Psoas muscle (tissue), 8 donors: ENCODE data around the gene PDLIM3. TPM values are rescaled to one million over a fixed set of nuclear protein-coding genes. Genes with fewer than 3 reads are reported as not detected.

Experiments used
- ATAC-seq, 4 donors: fragments of 200-7000 bp; cut with Tn5 transposase; one replicate each; pipeline ENCODE4 v1.9.1; 2020; ENCODE audit warnings: moderate library complexity in 3 of 4, mild to moderate bottlenecking in 2 of 4
- DNase-seq, 2 donors: peaks; one replicate each; pipeline ENCODE4 v3.0.0-alpha.2; 2020
- H3K27ac ChIP-seq: fragments of 200-600 bp; one replicate; pipeline ENCODE4 v1.8.0; 2022
- H3K27me3 ChIP-seq, 3 donors: fragments of 200-600 bp in 1 of 3; one replicate each; pipeline versions ENCODE4 v1.6.1 to v1.8.0; 2013 to 2022; ENCODE audit warnings: low read length in 2 of 3, mild to moderate bottlenecking in 2 of 3, moderate library complexity in 1 of 3; ENCODE audit not compliant: insufficient read depth in 3 of 3
- H3K36me3 ChIP-seq, 2 donors: fragments of 200-600 bp in 1 of 2; one replicate each; pipeline versions ENCODE4 v1.6.1 to v1.8.0; 2013 to 2022; ENCODE audit warnings: low read depth in 1 of 2, mild to moderate bottlenecking in 1 of 2, moderate library complexity in 1 of 2; ENCODE audit not compliant: insufficient read depth in 1 of 2
- H3K4me1 ChIP-seq: fragments of 200-600 bp; one replicate; pipeline ENCODE4 v1.8.0; 2022
- H3K4me3 ChIP-seq: fragments of 200-600 bp; one replicate; pipeline ENCODE4 v1.8.0; 2022; ENCODE audit warnings: mild to moderate bottlenecking
- H3K9me3 ChIP-seq: fragments of 200-600 bp; one replicate; pipeline ENCODE4 v1.8.0; 2022
- WGBS, 3 donors: extraction: QIAGEN DNeasy Blood & Tissue Kit; methylation state at CpG; one replicate each; pipeline versions ENCODE4 v1.1.6 to v1.1.7; 2013; 5-methylcytosine and 5-hydroxymethylcytosine counted together
- intact Hi-C, 2 donors: fragments of 100-400 bp; cut with DNase I; formaldehyde crosslinking; loops; one replicate each; pipeline versions ENCODE4 v1.11.0 to v1.14.2; 2022
- polyA plus RNA-seq, 3 donors: library from polyadenylated mRNA; stranded (reverse); fragments of 200-250 nt; gene quantifications; one replicate each; pipeline ENCODE4 v1.2.3, GENCODE V29; 2013
- total RNA-seq, 4 donors: library from RNA; stranded (reverse); fragmentation: NEBNext Ultra II Directional in 2 of 4; extraction: Animal tissue kit (Norgen Biotek cat#: 25700) in 2 of 4; gene quantifications; one replicate each; pipeline versions ENCODE4 v1.2.1 to v1.2.4, GENCODE V29; 2021 to 2023
- TF ChIP-seq, protein P1 (sequence below): fragments of 200-600 bp; IDR thresholded peaks from one replicate; pipeline ENCODE4 v1.8.0; 2022; ENCODE audit warnings: antibody characterized with exemption
- donor health status: healthy with polysubstance abuse.
- donor health status: DM: no; HTN: no; CAD: no; lungs with moderate emphysema.
- donor health status: Bipolar disorder and iron deficiency.
- donor health status: healthy.
- donor health status: DM: yes; HTN: yes; CAD: no.
- donor health status: DM: no; HTN: no; CAD: no.
- donor health status: DM: no; HTN: no; CAD: no.
- donor health status: DM: yes; HTN: yes; CAD: no.

The PDLIM3 gene
- total and polyA plus RNA-seq, 7 donors = 703 to 5,341 (median 2,718) TPM

DNA sequence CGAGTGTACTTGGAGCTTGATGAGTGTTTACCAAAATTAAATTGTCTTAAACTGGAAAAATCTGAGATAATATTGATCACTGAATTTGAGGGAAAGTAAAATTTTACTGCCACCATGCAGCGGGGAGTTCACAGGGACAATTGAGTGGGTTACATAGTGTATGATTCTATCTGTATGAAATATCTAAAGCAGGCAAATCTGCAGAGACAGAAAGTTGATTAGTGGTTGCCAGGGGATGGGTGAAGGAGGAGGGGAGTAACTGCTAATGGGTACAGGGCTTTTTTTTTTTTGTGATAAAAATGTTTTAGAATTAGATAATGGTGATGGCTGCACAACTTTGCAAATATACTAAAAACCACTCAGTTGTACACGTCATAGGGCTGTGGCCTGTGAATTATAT is 35.4 kb upstream of the PDLIM3 start:
- DNase-seq = no peak
- WGBS, 3 donors = 64 to 72% (median 68%) methylated on average over 3 of the region's 3 CpGs
- intact Hi-C loops = loop anchor here in 1 of 2 donors (5.0 kb wide), 1 partner anchor 33 kb away; the partner anchor contains the start of gene PDLIM3
- Histone ChIP-seq H3K27me3 (no peaks in the 10 kb centered on the region), H3K9me3 (no peaks in the 10 kb centered on the region), H3K27ac (peak overlapping the region; percentile 97), H3K4me1 (peaks cover 74% of the 10 kb centered on the region), H3K4me3 (peak overlapping the region; percentile 43), H3K36me3 (no peaks in the 10 kb centered on the region)
- TF ChIP-seq, protein P1, sequence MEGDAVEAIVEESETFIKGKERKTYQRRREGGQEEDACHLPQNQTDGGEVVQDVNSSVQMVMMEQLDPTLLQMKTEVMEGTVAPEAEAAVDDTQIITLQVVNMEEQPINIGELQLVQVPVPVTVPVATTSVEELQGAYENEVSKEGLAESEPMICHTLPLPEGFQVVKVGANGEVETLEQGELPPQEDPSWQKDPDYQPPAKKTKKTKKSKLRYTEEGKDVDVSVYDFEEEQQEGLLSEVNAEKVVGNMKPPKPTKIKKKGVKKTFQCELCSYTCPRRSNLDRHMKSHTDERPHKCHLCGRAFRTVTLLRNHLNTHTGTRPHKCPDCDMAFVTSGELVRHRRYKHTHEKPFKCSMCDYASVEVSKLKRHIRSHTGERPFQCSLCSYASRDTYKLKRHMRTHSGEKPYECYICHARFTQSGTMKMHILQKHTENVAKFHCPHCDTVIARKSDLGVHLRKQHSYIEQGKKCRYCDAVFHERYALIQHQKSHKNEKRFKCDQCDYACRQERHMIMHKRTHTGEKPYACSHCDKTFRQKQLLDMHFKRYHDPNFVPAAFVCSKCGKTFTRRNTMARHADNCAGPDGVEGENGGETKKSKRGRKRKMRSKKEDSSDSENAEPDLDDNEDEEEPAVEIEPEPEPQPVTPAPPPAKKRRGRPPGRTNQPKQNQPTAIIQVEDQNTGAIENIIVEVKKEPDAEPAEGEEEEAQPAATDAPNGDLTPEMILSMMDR = no peak
- no peak for ATAC-seq

DNA sequence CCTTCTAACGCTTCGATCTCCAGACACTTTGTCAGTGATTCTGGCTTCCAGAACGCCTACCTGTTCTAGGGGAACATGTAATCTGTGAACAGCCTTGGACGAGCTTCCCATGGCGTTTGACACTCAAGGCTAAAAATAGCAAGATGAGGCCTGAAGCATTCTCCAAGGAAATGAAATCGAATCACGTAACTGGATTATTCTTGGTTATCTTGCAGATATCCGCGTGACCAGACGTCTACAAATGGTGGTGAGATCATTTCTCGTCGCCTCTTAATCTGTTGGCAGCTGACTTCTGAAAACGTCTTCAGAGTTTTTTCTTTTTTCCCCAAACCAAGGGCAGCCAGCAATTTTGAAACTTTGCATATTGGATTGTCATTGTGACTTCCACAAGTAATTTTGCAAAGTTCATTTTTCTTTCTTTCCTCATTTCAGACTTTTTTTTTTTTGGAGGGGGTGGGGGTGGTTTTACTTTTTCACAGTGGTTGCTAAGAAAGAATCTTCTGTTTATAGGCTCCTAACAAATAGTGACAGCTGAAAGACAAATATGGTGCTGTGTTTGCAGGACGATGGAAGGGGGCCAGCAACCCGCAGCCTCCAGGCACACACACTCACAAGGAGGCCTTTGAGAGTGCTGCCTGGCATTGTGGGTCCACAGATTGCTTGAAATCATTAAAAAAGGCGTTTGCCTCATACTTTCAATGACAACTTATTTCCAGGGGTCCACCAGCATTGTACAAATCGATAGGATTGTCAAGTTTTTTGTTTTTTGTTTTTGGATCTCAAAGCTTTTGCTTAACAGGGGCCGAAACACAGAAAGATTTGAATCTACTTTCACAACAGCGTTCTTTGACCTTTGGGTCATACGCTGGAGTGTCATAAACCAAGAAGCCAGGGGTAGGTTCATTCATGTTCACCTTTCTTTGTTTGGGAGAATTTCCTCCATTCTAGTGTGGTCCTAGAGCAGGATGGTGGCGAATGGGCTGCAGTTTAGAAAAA is 32.4 kb upstream of the PDLIM3 start:
- no peaks in the 10 kb centered on the region for H3K27me3 ChIP-seq
- 23 to 27% (median 24%) methylated on average over 21 of the region's 21 CpGs for WGBS, 3 donors
- intact Hi-C loops = no loop called here
- H3K4me1 ChIP-seq = peaks cover 56% of the 10 kb centered on the region
- peak overlapping the region; percentile 17 for H3K4me3 ChIP-seq
- peak overlapping the region; percentile 97 for H3K27ac ChIP-seq
- no peaks in the 10 kb centered on the region for H3K36me3 ChIP-seq
- ATAC-seq = peak; percentile 85 to 90 (median 89)
- H3K9me3 ChIP-seq = no peaks in the 10 kb centered on the region
- TF ChIP-seq, protein P1 = no peak
- peak; percentile 65 to 76 for DNase-seq

DNA sequence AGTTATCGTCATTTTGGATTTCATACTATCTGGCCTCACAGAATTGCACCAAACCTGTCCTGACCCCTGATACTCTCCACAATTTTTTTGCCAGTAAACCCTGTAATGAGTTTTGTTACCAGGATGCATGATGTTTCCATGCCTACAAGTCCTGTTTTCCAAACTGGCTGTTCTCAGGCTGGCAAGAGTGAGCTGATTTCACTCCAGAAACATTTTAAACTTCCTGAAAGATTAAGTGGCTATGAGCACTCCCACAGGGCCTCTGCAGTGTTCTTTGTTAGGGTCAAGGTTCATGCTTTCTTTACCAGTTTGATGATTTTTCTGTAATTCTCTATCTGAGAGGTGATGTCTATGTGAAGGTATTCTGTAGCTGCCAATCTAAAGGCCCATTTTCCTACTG is 31.7 kb upstream of the PDLIM3 start:
- DNase-seq = no peak
- 9 to 18% (median 10%) methylated on average over 1 of the region's 1 CpG for WGBS, 3 donors
- ATAC-seq = peak; percentile 40 to 53 (median 41)
- H3K4me1 ChIP-seq = peaks cover 54% of the 10 kb centered on the region
- intact Hi-C loops = no loop called here
- H3K27me3 ChIP-seq = no peaks in the 10 kb centered on the region
- peak overlapping the region; percentile 97 for H3K27ac ChIP-seq
- no peaks in the 10 kb centered on the region for H3K36me3 ChIP-seq
- TF ChIP-seq, protein P1 = no peak
- H3K9me3 ChIP-seq = no peaks in the 10 kb centered on the region
- peak overlapping the region; percentile 17 for H3K4me3 ChIP-seq

DNA sequence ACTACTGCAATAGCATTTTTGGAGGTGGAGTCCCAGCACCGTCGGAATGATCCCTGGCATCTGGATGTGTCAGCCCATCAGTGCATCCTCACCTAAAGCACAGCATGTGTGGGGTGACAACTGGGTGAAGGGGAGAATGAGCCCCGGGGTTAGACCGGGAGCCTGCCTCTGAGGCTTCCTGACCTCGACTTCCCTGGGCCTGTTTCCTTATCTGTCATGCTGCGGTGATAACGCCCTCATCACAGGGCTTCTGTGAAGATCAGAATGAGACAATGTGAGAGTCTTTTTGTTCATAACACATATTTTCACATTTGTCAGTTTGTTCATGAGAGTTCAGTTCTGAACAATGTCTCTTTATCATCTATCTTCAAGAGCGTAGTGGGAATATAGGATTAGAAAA is 31.1 kb upstream of the PDLIM3 start:
- Histone ChIP-seq H3K9me3 (no peaks in the 10 kb centered on the region), H3K4me1 (peaks cover 49% of the 10 kb centered on the region), H3K27me3 (no peaks in the 10 kb centered on the region), H3K36me3 (no peaks in the 10 kb centered on the region), H3K4me3 (peak overlapping the region; percentile 17), H3K27ac (peak overlapping the region; percentile 97)
- no peak for DNase-seq
- 15 to 32% (median 26%) methylated on average over 8 of the region's 8 CpGs for WGBS, 3 donors
- intact Hi-C loops = no loop called here
- ATAC-seq = peak; percentile 13 to 23 (median 20)
- TF ChIP-seq, protein P1 = no peak
